NB4 (cell line): ENCODE data around the gene MYO1G.
"Not testable (repeated sequence)": the region's sequence is repeated elsewhere in the genome, so short reads cannot be mapped to it uniquely, and the experiment has no call there.

Source experiments
- DNase-seq: peaks from one replicate; pipeline ENCODE4 v3.0.0; 2010; ENCODE audit warnings: low read depth
- H3K4me3 ChIP-seq: one replicate; pipeline ENCODE4 v1.5.1; 2011; ENCODE audit warnings: mild to moderate bottlenecking, low read depth, low read length, moderate library complexity
- CTCF ChIP-seq: IDR thresholded peaks from one replicate; pipeline ENCODE4 v1.5.1; 2012; ENCODE audit warnings: low read depth, low read length
- MAX ChIP-seq: IDR thresholded peaks from 2 replicates; pipeline ENCODE4 v1.6.1; 2011; ENCODE audit warnings: low read depth, low read length
- MYC ChIP-seq: IDR thresholded peaks from 2 replicates; pipeline ENCODE4 v1.6.1; 2011; ENCODE audit warnings: low read depth, low read length
- POLR2A ChIP-seq: IDR thresholded peaks from 2 replicates; pipeline ENCODE4 v1.6.1; 2011; ENCODE audit warnings: mild to moderate bottlenecking; ENCODE audit not compliant: insufficient read length; ENCODE audit errors: extremely low read depth

MYO1G gene

GRCh38 chr7:44994877-44995554 is 16.2 kb upstream of the MYO1G start:
- peak; percentile 44 for DNase-seq
- TF ChIP-seq MAX: no peak
- no peak for TF ChIP-seq POLR2A
- no peak for TF ChIP-seq CTCF
- TF ChIP-seq MYC: no peak
- no peak overlapping the region for H3K4me3 ChIP-seq

GRCh38 chr7:44992004-44992795 is 13.4 kb upstream of the MYO1G start:
- H3K4me3 ChIP-seq, DNase-seq: not testable (repeated sequence)

GRCh38 chr7:44990109-44991023 is 11.6 kb upstream of the MYO1G start:
- DNase-seq: no peak
- no peak for TF ChIP-seq POLR2A
- TF ChIP-seq MAX: no peak
- no peak for TF ChIP-seq MYC
- TF ChIP-seq CTCF: no peak
- no peak overlapping the region for H3K4me3 ChIP-seq

GRCh38 chr7:44989132-44989531 is 10.3 kb upstream of the MYO1G start:
- TF ChIP-seq POLR2A (no peak), MYC (no peak), MAX (no peak), CTCF (no peak)
- DNase-seq: no peak
- H3K4me3 ChIP-seq: no peak overlapping the region

GRCh38 chr7:44988701-44989100 is 9.9 kb upstream of the MYO1G start:
- DNase-seq: no peak
- no peak overlapping the region for H3K4me3 ChIP-seq
- TF ChIP-seq POLR2A: no peak
- no peak for TF ChIP-seq MYC
- TF ChIP-seq MAX: no peak
- TF ChIP-seq CTCF: no peak

GRCh38 chr7:44987996-44988395 is 9.2 kb upstream of the MYO1G start:
- peak; percentile 13 for DNase-seq
- TF ChIP-seq MAX: no peak
- H3K4me3 ChIP-seq: peak overlapping the region; percentile 90
